CD4-positive, alpha-beta memory T cell (primary cell): Measurements from ENCODE around the gene NDUFS8. TPM values are rescaled to one million over a fixed set of nuclear protein-coding genes. Genes with fewer than 3 reads are reported as not detected.

Source experiments
- CTCF ChIA-PET: fragments of 350-600 bp; sonication (Branson Sonifier 250); formaldehyde crosslinking; loops from one replicate; lab custom pipeline; 2021; ENCODE audit warnings: inconsistent platforms; ENCODE audit not compliant: partially characterized antibody; lab: Charles Lee
- POLR2A ChIA-PET: fragments of 350-600 bp; sonication (Branson Sonifier 250); formaldehyde crosslinking; loops from one replicate; lab custom pipeline; 2021; ENCODE audit not compliant: partially characterized antibody; lab: Charles Lee
- DNase-seq, 5 donors: peaks; one replicate each; pipeline versions ENCODE4 v3.0.0 to v3.0.0-alpha.2; 2020 to 2022; ENCODE audit warnings: mixed read lengths in 1 of 5
- H3K27ac ChIP-seq: one replicate; pipeline ENCODE4 v1.7.0; 2013; ENCODE audit warnings: low read depth, low read length
- H3K27me3 ChIP-seq: 2 replicates; pipeline ENCODE4 v1.7.0; 2013; ENCODE audit warnings: mild to moderate bottlenecking, low read length, moderate library complexity; ENCODE audit not compliant: insufficient read depth
- H3K36me3 ChIP-seq: 2 replicates; pipeline ENCODE4 v1.7.0; 2013; ENCODE audit warnings: mild to moderate bottlenecking, low read length, moderate library complexity; ENCODE audit not compliant: insufficient read depth
- H3K4me1 ChIP-seq: 2 replicates; pipeline ENCODE4 v1.7.0; 2013; ENCODE audit warnings: mild to moderate bottlenecking, low read length, moderate library complexity; ENCODE audit not compliant: insufficient read depth
- H3K4me3 ChIP-seq, 2 donors: one replicate each; pipeline ENCODE4 v1.7.0; 2013; ENCODE audit warnings: low read length in 2 of 2, mild to moderate bottlenecking in 1 of 2
- H3K9me3 ChIP-seq, 2 donors: one replicate each; pipeline ENCODE4 v1.7.0; 2013; ENCODE audit warnings: low read length in 2 of 2, control low read depth in 1 of 2; ENCODE audit not compliant: control insufficient read depth in 1 of 2
- H3K27ac Mint-ChIP-seq, 7 donors: one replicate each; pipeline ENCODE4 v1.8.0; 2020 to 2021; ENCODE audit warnings: mixed read lengths in 7 of 7, mild to moderate bottlenecking in 6 of 7, inconsistent platforms in 3 of 7, moderate library complexity in 3 of 7
- H3K27me3 Mint-ChIP-seq, 2 donors: one replicate each; pipeline ENCODE4 v1.8.0; 2020 to 2021; ENCODE audit warnings: mixed read lengths in 2 of 2
- H3K36me3 Mint-ChIP-seq, 2 donors: one replicate each; pipeline ENCODE4 v1.8.0; 2020 to 2021; ENCODE audit warnings: mixed read lengths in 2 of 2, inconsistent platforms in 1 of 2, mild to moderate bottlenecking in 1 of 2
- H3K4me1 Mint-ChIP-seq, 4 donors: one replicate each; pipeline ENCODE4 v1.8.0; 2020 to 2021; ENCODE audit warnings: mixed read lengths in 4 of 4, mild to moderate bottlenecking in 1 of 4
- H3K4me3 Mint-ChIP-seq, 8 donors: one replicate each; pipeline ENCODE4 v1.8.0; 2020 to 2021; ENCODE audit warnings: mixed read lengths in 8 of 8, mild to moderate bottlenecking in 7 of 8, moderate library complexity in 6 of 8, inconsistent platforms in 3 of 8
- H3K9me3 Mint-ChIP-seq, 8 donors: one replicate each; pipeline ENCODE4 v1.8.0; 2020 to 2021; ENCODE audit warnings: mixed read lengths in 8 of 8, mild to moderate bottlenecking in 5 of 8, inconsistent platforms in 3 of 8, moderate library complexity in 1 of 8
- intact Hi-C: fragments of 100-400 bp; cut with micrococcal nuclease; formaldehyde crosslinking; loops from one replicate; pipeline ENCODE4 v1.15.1; 2023
- polyA plus RNA-seq, 2 donors: library from polyadenylated mRNA; unstranded; fragments of 300-500 nt; fragmentation: Illumina TruSeq; gene quantifications; one replicate each; pipeline ENCODE4 v1.2.3, GENCODE V29; 2021
- total RNA-seq, 2 experiments: library from RNA; stranded (reverse); gene quantifications; one replicate each; pipeline ENCODE4 v1.2.3, GENCODE V29; 2021

Gene NDUFS8
- total and polyA plus RNA-seq, 4 experiments from 2014 or later: 70.0 to 143 (median 109) TPM

DNA sequence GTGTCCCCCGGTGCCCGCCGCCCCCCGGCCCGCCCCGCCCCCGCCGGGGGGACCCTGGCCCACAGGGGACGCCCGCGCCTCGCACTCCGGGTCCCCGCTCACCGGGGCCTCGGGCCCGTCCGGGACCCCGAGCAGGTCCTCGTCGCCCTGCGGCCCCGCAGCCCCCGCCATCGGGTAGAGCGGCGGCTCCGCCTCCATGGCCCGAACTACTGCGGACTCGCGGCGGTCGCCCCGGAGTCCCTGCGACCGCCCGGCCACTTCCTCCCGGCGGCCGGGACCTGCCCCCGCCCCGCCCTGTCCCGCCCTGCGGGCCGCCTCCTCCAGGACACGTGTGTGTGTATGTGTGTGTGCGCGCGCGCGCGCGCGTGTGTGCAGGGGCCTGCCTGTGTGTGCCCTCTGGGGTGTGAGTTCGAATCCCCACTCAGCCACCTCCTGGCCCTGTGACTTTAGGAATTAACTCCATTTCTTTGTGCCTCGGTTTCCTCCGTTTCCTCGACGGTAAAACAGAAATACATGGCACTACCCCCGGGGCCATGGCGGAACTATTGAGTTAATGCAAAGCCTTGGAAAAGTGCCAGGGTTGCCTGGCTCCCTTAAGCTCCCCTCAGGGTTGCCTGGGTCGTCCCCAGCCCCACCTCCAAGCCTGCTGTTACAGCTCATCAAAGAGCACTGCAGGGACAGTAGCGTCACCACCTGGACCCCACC, 26.5 kb upstream of the NDUFS8 start, which contains the start of gene UNC93B1:
TSS of gene UNC93B1 (minus strand) at position 252 of the 705 bp plus-strand sequence. CDS start at position 198, 54 bp downstream.
- POLR2A ChIA-PET: interaction anchor here (1.9 to 2.2 kb wide), 2 partner anchors 36 to 119 kb away, joined by 4 to 12 read pairs; partner anchors contain the start of gene TCIRG1
- Mint-ChIP-seq H3K9me3 (peaks cover 0 to 3% (median 0%) of the 10 kb centered on the region in 8 donors), H3K4me1 (peaks cover 8 to 31% (median 15%) of the 10 kb centered on the region in 4 donors), H3K27me3 (no peaks in the 10 kb centered on the region), H3K4me3 (peak within 1 kb of the TSS; percentile 86 to 94 (median 88)), H3K27ac (peak within 1 kb of the TSS; percentile 73 to 90 (median 88)), H3K36me3 (no peaks in the 10 kb centered on the region)
- Histone ChIP-seq H3K4me3 (peak within 1 kb of the TSS; percentile 52 to 59), H3K27ac (no peak within 1 kb of the TSS), H3K4me1 (peaks cover 11% of the 10 kb centered on the region), H3K27me3 (no peaks in the 10 kb centered on the region), H3K9me3 (no peaks in the 10 kb centered on the region), H3K36me3 (no peaks in the 10 kb centered on the region)
- CTCF ChIA-PET: no interaction called here
- peak; percentile 77 to 84 (median 78) for DNase-seq
- intact Hi-C loops: loop anchor here (1.0 to 5.0 kb wide), 3 partner anchors 26 to 208 kb away; partner anchors contain the start of genes KMT5B and NDUFS8

GRCh38 chr11:68004551-68005335, 25.7 kb upstream of the NDUFS8 start:
- DNase-seq: peak in 1 of 5 donors; percentile 33
- Mint-ChIP-seq H3K9me3 (peaks cover 0 to 3% (median 0%) of the 10 kb centered on the region in 8 donors), H3K4me3 (peak overlapping the region; percentile 86 to 94 (median 88)), H3K27ac (peak overlapping the region; percentile 53 to 89 (median 80)), H3K4me1 (peaks cover 8 to 28% (median 15%) of the 10 kb centered on the region in 4 donors), H3K36me3 (no peaks in the 10 kb centered on the region), H3K27me3 (no peaks in the 10 kb centered on the region)
- Histone ChIP-seq H3K27me3 (no peaks in the 10 kb centered on the region), H3K4me3 (peak overlapping the region; percentile 52 to 59), H3K4me1 (peaks cover 11% of the 10 kb centered on the region), H3K36me3 (no peaks in the 10 kb centered on the region), H3K27ac (no peak overlapping the region), H3K9me3 (no peaks in the 10 kb centered on the region)
- intact Hi-C loops: loop anchor here (1.0 to 5.0 kb wide), 3 partner anchors 26 to 208 kb away; partner anchors contain the start of genes KMT5B and NDUFS8
- CTCF ChIA-PET: no interaction called here
- POLR2A ChIA-PET: interaction anchor here (2.2 kb wide), 1 partner anchor 35 kb away, joined by 12 read pairs; the partner anchor contains the start of gene TCIRG1

GRCh38 chr11:68006606-68007166, 23.8 kb upstream of the NDUFS8 start:
- intact Hi-C loops: no loop called here
- Mint-ChIP-seq H3K4me3 (peak overlapping the region in 2 of 8 donors; percentile 12 to 30), H3K27ac (peak overlapping the region in 1 of 7 donors; percentile 41), H3K27me3 (no peaks in the 10 kb centered on the region), H3K36me3 (no peaks in the 10 kb centered on the region), H3K9me3 (peaks cover 0 to 3% (median 0%) of the 10 kb centered on the region in 8 donors), H3K4me1 (peaks cover 8 to 22% (median 15%) of the 10 kb centered on the region in 4 donors)
- H3K27ac ChIP-seq: no peak overlapping the region
- no peak overlapping the region for H3K4me3 ChIP-seq
- ChIA-PET POLR2A (no interaction called here), CTCF (no interaction called here)
- H3K4me1 ChIP-seq: peaks cover 11% of the 10 kb centered on the region
- no peak for DNase-seq
- H3K27me3 ChIP-seq: no peaks in the 10 kb centered on the region
- H3K36me3 ChIP-seq: no peaks in the 10 kb centered on the region
- H3K9me3 ChIP-seq: no peaks in the 10 kb centered on the region

DNA sequence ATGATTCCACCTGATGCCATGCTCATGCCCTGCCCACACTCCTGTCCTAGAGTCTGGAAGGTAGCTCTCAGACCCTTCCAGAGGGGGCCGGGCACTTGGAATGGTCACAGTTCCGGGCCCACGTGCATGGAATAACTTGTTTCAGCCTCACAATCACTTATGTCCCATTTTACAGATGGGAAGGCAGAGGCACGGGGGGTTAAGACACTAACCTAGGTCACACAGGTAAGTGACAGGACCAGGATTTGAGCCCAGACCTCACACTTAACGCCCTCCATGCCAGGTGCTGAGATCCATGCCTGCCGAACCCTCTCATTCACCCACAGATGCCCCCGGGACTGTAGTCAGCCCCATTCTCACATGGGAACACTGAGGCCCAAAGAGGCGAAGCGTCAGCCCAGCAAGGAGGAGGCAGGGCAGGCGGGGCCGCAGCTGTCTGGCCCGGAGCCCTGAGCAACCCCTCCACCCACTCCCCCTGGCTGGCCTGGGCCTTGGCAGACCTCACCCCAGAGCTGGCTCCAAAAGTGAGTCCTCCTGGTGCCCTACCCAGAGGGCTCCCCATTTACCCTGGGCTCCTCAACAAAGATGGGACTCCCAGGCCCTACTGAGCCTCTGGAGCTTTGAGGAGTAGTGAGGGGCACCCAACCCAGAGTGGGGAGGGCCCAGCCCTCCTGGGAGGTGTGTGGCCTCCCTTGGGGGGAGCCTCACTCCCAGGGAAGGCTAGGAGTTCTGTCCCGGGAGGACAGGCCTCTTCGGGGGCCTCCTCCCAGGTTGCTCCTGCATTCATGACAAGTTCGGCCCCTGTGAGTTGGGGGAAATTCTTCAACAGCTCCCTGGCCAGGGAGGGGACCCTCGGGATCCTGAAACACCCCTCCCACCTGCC, 22.7 kb upstream of the NDUFS8 start:
- Histone ChIP-seq H3K36me3 (no peaks in the 10 kb centered on the region), H3K9me3 (no peaks in the 10 kb centered on the region), H3K27me3 (no peaks in the 10 kb centered on the region), H3K4me1 (peaks cover 11% of the 10 kb centered on the region), H3K4me3 (no peak overlapping the region), H3K27ac (no peak overlapping the region)
- Mint-ChIP-seq H3K4me3 (no peak overlapping the region), H3K36me3 (no peaks in the 10 kb centered on the region), H3K27me3 (no peaks in the 10 kb centered on the region), H3K9me3 (peaks cover 0 to under 1% (median 0%) of the 10 kb centered on the region in 8 donors), H3K4me1 (peaks cover 5 to 14% (median 10%) of the 10 kb centered on the region in 4 donors), H3K27ac (no peak overlapping the region)
- intact Hi-C loops: no loop called here
- POLR2A ChIA-PET: no interaction called here
- CTCF ChIA-PET: no interaction called here
- peak in 1 of 5 donors; percentile 9 for DNase-seq

DNA sequence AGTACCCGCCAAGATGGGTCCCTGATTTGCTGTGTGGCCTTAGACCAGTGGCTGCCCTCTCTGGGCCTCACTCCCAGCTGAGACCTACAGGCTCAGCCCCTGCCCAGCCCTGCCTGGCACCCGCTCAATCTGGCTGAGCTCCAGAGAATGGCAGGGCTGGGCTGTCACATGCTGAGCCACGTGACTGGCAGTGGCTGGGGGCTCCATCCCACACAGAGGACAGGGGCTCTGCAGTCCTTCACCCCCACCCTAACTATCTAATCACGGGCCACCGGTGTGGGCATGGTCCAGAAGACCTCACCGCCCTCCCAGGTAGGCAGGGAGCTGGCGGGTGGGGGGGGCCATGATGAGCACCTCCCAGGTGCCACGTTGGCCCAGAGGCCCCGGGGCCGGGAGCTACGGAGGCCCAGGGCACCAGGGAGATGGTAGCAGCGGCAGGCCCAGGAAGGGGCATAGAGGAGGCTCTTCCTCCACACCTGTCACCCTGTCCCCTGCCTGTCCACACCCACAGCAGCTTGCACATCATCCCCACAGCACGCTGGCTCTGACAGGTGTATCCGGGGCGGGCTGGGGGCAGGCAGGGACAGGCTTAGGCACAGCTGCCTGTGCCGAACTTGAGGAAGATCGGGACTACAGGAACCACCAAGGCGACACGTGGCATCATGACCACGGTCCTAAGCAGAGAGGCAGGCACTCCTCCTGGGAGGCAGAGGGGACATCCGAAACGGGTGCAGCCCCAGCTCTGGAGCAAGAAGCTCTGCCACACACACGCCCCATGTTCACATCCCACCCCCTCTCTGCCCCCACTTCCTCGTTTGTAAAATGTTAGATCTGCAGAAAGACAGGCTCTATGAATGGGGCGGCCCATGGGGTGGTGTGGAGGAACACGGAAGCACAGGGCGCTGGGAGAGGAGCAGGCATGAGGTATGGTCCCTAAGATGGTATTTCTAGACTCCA, 21.8 kb upstream of the NDUFS8 start:
- Mint-ChIP-seq H3K4me3 (no peak overlapping the region), H3K27ac (peak overlapping the region in 3 of 7 donors; percentile 3 to 66 (median 14)), H3K9me3 (no peaks in the 10 kb centered on the region), H3K4me1 (peaks cover 2 to 11% (median 8%) of the 10 kb centered on the region in 4 donors), H3K36me3 (no peaks in the 10 kb centered on the region), H3K27me3 (no peaks in the 10 kb centered on the region)
- intact Hi-C loops: no loop called here
- ChIA-PET POLR2A (no interaction called here), CTCF (no interaction called here)
- peak in 1 of 5 donors; percentile 43 for DNase-seq
- Histone ChIP-seq H3K27me3 (no peaks in the 10 kb centered on the region), H3K27ac (no peak overlapping the region), H3K9me3 (no peaks in the 10 kb centered on the region), H3K36me3 (no peaks in the 10 kb centered on the region), H3K4me3 (no peak overlapping the region), H3K4me1 (peaks cover 11% of the 10 kb centered on the region)
